IMR-90 (cell line): ENCODE results near the gene RHOT1. TPM values are rescaled to one million over a fixed set of nuclear protein-coding genes. Genes with fewer than 3 reads are reported as not detected.
"Not testable (repeated sequence)": the region's sequence is repeated elsewhere in the genome, so short reads cannot be mapped to it uniquely, and the experiment has no call there.

ENCODE experiments used
- ATAC-seq: fragments of 200-7000 bp; cut with Tn5 transposase; 2 replicates; pipeline ENCODE4 v1.9.1; 2020; ENCODE audit warnings: low read depth, mild to moderate bottlenecking, moderate library complexity
- BruUV-seq: library from RNA; stranded (reverse); fragments of 400-500 nt; replicated peaks from 2 replicates; lab custom pipeline; 2021; lab: Mats Ljungman, UMichigan
- CTCF ChIA-PET: fragments of 300-600 bp; formaldehyde crosslinking; extraction: SDS; loops from one replicate; lab custom pipeline; 2021; ENCODE audit warnings: antibody characterized with exemption; lab: Yijun Ruan, JAX
- POLR2A ChIA-PET: fragments of 300-600 bp; sonication (Branson Sonifier 250); formaldehyde crosslinking; loops from one replicate; lab custom pipeline; 2022; ENCODE audit warnings: antibody characterized with exemption; ENCODE audit not compliant: unreplicated experiment; lab: Charles Lee
- DNase-seq: peaks from one replicate; pipeline ENCODE4 v3.0.0; 2013
- H2AFZ ChIP-seq: replicated peaks from 2 replicates; pipeline ENCODE3; 2013; ENCODE audit warnings: low read length, mild to moderate bottlenecking; ENCODE audit not compliant: poor library complexity
- H2AK5ac ChIP-seq: 2 replicates; pipeline ENCODE4 v1.6.1; 2013; ENCODE audit warnings: low read depth, low read length, inconsistent platforms
- H2AK9ac ChIP-seq: replicated peaks from 2 replicates; pipeline ENCODE3; 2013; ENCODE audit warnings: mild to moderate bottlenecking, low read depth, low read length, moderate library complexity; ENCODE audit not compliant: poor library complexity
- H2BK120ac ChIP-seq: 2 replicates; pipeline ENCODE4 v1.6.1; 2013; ENCODE audit warnings: low read depth, low read length, inconsistent platforms
- H2BK15ac ChIP-seq: 3 replicates; pipeline ENCODE4 v1.6.1; 2013; ENCODE audit warnings: low read depth, low read length, inconsistent platforms
- H2BK20ac ChIP-seq: 2 replicates; pipeline ENCODE4 v1.6.1; 2013; ENCODE audit warnings: low read depth, mild to moderate bottlenecking, inconsistent platforms, low read length, moderate library complexity
- H2BK5ac ChIP-seq: 2 replicates; pipeline ENCODE4 v1.6.1; 2013; ENCODE audit warnings: mild to moderate bottlenecking, low read depth, low read length, inconsistent platforms; ENCODE audit not compliant: poor library complexity, severe bottlenecking
- H3K14ac ChIP-seq: replicated peaks from 2 replicates; pipeline ENCODE4 v1.6.1; 2013; ENCODE audit warnings: low read depth, low read length, inconsistent platforms
- H3K18ac ChIP-seq: 2 replicates; pipeline ENCODE4 v1.6.1; 2013; ENCODE audit warnings: low read depth, low read length, control low read depth
- H3K23ac ChIP-seq: 2 replicates; pipeline ENCODE4 v1.6.1; 2013; ENCODE audit warnings: low read depth, low read length, inconsistent platforms
- H3K27ac ChIP-seq: 2 replicates; pipeline ENCODE4 v1.5.1; 2013; ENCODE audit warnings: mild to moderate bottlenecking, control low read depth, low read length; ENCODE audit not compliant: insufficient read depth
- H3K27me3 ChIP-seq: 2 replicates; pipeline ENCODE4 v1.6.1; 2013; ENCODE audit warnings: low read length; ENCODE audit not compliant: control insufficient read depth, insufficient read depth
- H3K36me3 ChIP-seq: 2 replicates; pipeline ENCODE4 v1.6.1; 2013; ENCODE audit warnings: low read length, mixed read lengths; ENCODE audit not compliant: control insufficient read depth, insufficient read depth
- H3K4ac ChIP-seq: 2 replicates; pipeline ENCODE4 v1.6.1; 2013; ENCODE audit warnings: low read depth, low read length, inconsistent platforms
- H3K4me1 ChIP-seq: 2 replicates; pipeline ENCODE4 v1.6.1; 2013; ENCODE audit warnings: low read length, mixed read lengths; ENCODE audit not compliant: control insufficient read depth, insufficient read depth
- H3K4me2 ChIP-seq: 2 replicates; pipeline ENCODE4 v1.6.1; 2013; ENCODE audit warnings: low read depth, mild to moderate bottlenecking, control low read depth, low read length, moderate library complexity
- H3K4me3 ChIP-seq: 2 replicates; pipeline ENCODE4 v1.5.1; 2013; ENCODE audit warnings: low read depth, mild to moderate bottlenecking, control low read depth, low read length, moderate library complexity; ENCODE audit not compliant: insufficient read depth
- H3K56ac ChIP-seq: 2 replicates; pipeline ENCODE4 v1.6.1; 2013; ENCODE audit warnings: low read length, inconsistent platforms; ENCODE audit not compliant: insufficient read depth; ENCODE audit errors: extremely low read depth
- H3K79me1 ChIP-seq, 2 experiments: 2 replicates each; pipeline ENCODE4 v1.6.1; 2013; ENCODE audit warnings: low read length in 2 of 2, inconsistent platforms in 1 of 2, low read depth in 1 of 2
- H3K9ac ChIP-seq: 2 replicates; pipeline ENCODE4 v1.6.1; 2013; ENCODE audit warnings: low read depth, low read length, control low read depth
- H3K9me1 ChIP-seq: 2 replicates; pipeline ENCODE4 v1.6.1; 2013; ENCODE audit warnings: low read length, inconsistent platforms; ENCODE audit not compliant: insufficient read depth
- H3K9me3 ChIP-seq: 2 replicates; pipeline ENCODE4 v1.6.1; 2013; ENCODE audit warnings: low read length; ENCODE audit not compliant: control insufficient read depth, insufficient read depth
- H4K20me1 ChIP-seq: 2 replicates; pipeline ENCODE4 v1.6.1; 2013; ENCODE audit warnings: low read length, inconsistent platforms; ENCODE audit not compliant: insufficient read depth
- H4K5ac ChIP-seq: 2 replicates; pipeline ENCODE4 v1.6.1; 2013; ENCODE audit warnings: mild to moderate bottlenecking, low read depth, low read length, control low read depth
- H4K8ac ChIP-seq, 2 experiments: 2 replicates each; pipeline ENCODE4 v1.6.1; 2013; ENCODE audit warnings: low read depth in 2 of 2, low read length in 2 of 2, control low read depth in 1 of 2, inconsistent platforms in 1 of 2
- H4K91ac ChIP-seq: 2 replicates; pipeline ENCODE4 v1.6.1; 2013; ENCODE audit warnings: low read depth, low read length, inconsistent platforms; ENCODE audit not compliant: insufficient read depth
- BHLHE40 ChIP-seq: fragments of 150-350 bp; IDR thresholded peaks from 2 replicates; pipeline ENCODE4 v1.6.1; 2016; ENCODE audit warnings: mild to moderate bottlenecking, low read depth, low read length
- CHD1 ChIP-seq: IDR thresholded peaks from 2 replicates; pipeline ENCODE4 v1.6.1; 2012; ENCODE audit warnings: low read depth, low read length, improper control_type of control experiment
- MAZ ChIP-seq: IDR thresholded peaks from 2 replicates; pipeline ENCODE4 v1.6.1; 2012; ENCODE audit warnings: low read depth, mild to moderate bottlenecking, low read length, improper control_type of control experiment, moderate library complexity, borderline replicate concordance
- MXI1 ChIP-seq: IDR thresholded peaks from 2 replicates; pipeline ENCODE4 v1.6.1; 2012; ENCODE audit warnings: low read depth, mild to moderate bottlenecking, low read length, moderate library complexity, borderline replicate concordance
- POLR2A ChIP-seq: IDR thresholded peaks from 2 replicates; pipeline ENCODE4 v1.6.1; 2012; ENCODE audit warnings: mild to moderate bottlenecking, low read depth, low read length
- RCOR1 ChIP-seq: IDR thresholded peaks from 2 replicates; pipeline ENCODE4 v1.6.1; 2012; ENCODE audit warnings: mild to moderate bottlenecking, low read length, improper control_type of control experiment; ENCODE audit not compliant: insufficient replicate concordance
- SMC3 ChIP-seq: fragments of 150-350 bp; IDR thresholded peaks from 2 replicates; pipeline ENCODE4 v1.6.1; 2016; ENCODE audit warnings: low read depth, mild to moderate bottlenecking, antibody characterized with exemption, low read length, moderate library complexity
- WGBS, 2 experiments: methylation state at CpG; one replicate each; pipeline versions ENCODE4 v1.1.5 to v1.1.7; 2013; ENCODE audit warnings: missing lambda C conversion rate in 2 of 2; ENCODE audit not compliant: insufficient read length in 1 of 2; ENCODE audit errors: extremely low coverage in 2 of 2; 5-methylcytosine and 5-hydroxymethylcytosine counted together
- dilution Hi-C: fragments of 300-500 bp; cut with HindIII; formaldehyde crosslinking; loops from one replicate; pipeline ENCODE4 v1.14.3; 2018; ENCODE audit warnings: low sequenced_read_pairs; ENCODE audit not compliant: unreplicated experiment
- in situ Hi-C: fragments of 300-500 bp; cut with MboI; formaldehyde crosslinking; loops from 3 replicates; pipeline ENCODE4 v1.14.3; 2019; ENCODE audit warnings: low sequenced_read_pairs, inconsistent platforms, mixed read lengths
- intact Hi-C: fragments of 100-400 bp; cut with micrococcal nuclease; formaldehyde crosslinking; loops from 2 replicates; pipeline ENCODE4 v1.10.0; 2022
- polyA plus RNA-seq, 3 experiments: library from polyadenylated mRNA; depleted of rRNA; stranded (reverse); fragments of >200 nt; gene quantifications; 2 replicates each; pipeline ENCODE4 v1.2.3, GENCODE V29; 2012; ENCODE audit warnings: low replicate concordance in 1 of 3
- total RNA-seq: library from RNA; depleted of rRNA; stranded (reverse); fragments of >200 nt; gene quantifications from 2 replicates; pipeline ENCODE4 v1.2.3, GENCODE V29; 2012
- TF ChIP-seq, protein P1 (sequence below): fragments of 150-350 bp; IDR thresholded peaks from 2 replicates; pipeline ENCODE4 v1.6.1; 2017; ENCODE audit warnings: mild to moderate bottlenecking, antibody characterized with exemption, low read length, low read depth

Gene RHOT1
- total and polyA plus RNA-seq, 2 of the 4 experiments (the other 2 are of a cell fraction), result 27.4 to 27.6 TPM

DNA sequence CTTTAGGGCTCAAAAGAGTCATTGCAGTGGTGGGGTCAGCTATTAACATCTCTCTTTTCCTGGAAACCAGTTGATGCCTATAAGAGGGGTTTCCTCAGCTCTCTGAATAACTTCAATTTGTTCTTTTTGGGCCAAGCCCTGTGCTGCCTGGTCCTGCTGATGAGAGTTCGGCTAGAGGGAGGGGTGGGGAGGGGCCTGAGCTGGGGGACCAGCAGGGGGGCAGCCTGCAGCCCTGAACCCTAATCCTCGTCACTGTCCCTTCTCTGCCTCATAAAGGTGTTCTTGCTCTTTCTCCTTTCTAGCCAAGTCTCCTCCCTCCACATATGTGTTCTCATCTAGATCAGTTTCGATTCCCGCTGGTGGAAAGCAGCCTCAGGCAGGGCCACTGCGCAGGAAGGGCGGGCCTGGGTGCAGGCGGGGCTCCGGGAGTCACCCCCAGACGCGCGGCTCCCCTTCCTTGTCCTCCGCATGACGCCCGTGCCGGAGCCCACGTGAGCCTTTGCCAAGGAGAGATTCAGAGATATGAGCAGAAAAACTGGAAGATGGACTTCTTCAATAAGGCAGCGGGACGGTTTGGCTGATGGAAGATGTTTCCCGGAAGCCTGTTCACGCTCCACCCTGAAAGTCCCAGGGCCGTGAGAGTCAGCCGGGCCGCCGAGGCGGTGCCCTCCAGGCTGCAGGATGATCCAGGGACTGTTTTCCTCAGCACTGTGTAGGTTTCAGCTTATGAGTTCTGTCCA, 15.0 kb upstream of the RHOT1 start:
- peak overlapping the region; percentile 61 for H3K9ac ChIP-seq
- BruUV-seq, result no TSS peak

DNA sequence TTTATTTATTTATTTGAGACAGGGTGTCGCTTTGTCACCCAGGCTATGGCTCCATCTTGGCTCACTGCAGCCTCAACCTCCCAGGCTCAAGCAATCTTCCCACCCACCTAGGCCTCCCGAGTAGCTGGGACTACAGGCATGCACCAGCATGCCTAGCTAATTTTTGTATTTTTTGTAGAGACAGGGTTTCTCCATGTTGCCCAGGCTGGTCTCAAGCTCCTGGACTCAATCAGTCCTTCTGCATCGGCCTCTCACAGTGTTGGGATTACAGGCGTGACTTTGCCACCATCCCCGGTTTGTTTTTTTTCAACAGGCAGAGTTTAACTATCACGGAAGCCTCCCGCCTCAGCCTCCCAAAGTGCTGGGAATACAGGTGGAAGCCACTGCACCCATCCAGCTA, 13.8 kb upstream of the RHOT1 start:
- H4K91ac ChIP-seq, H2AK5ac ChIP-seq, POLR2A ChIA-PET, H3K27ac ChIP-seq, H3K18ac ChIP-seq, intact Hi-C loops, H3K9me3 ChIP-seq, H2BK5ac ChIP-seq, H3K4me3 ChIP-seq, H2AFZ ChIP-seq, H4K8ac ChIP-seq, H3K36me3 ChIP-seq, H4K20me1 ChIP-seq, H3K79me1 ChIP-seq, H3K27me3 ChIP-seq, in situ Hi-C loops, dilution Hi-C loops, H3K56ac ChIP-seq, H3K9me1 ChIP-seq, ATAC-seq, H2BK20ac ChIP-seq, H3K9ac ChIP-seq, BruUV-seq, H2BK120ac ChIP-seq, H2BK15ac ChIP-seq, H3K4me1 ChIP-seq, DNase-seq: not testable (repeated sequence)
- peak overlapping the region; percentile 52 for H2AK9ac ChIP-seq
- H4K5ac ChIP-seq, result peak overlapping the region; percentile 20; the same call in 1 of the 2 replicates
- CTCF ChIA-PET, result interaction anchor here (0.6 kb wide), 1 partner anchor 162 kb away, joined by 3 read pairs; no protein-coding TSS in a partner anchor
- peak overlapping the region; percentile 48; the same call in 1 of the 2 replicates for H3K14ac ChIP-seq
- 0 out of 2 replicates have a peak overlapping the region, but pooled peaks have one; percentile 31 for H3K23ac ChIP-seq
- peak overlapping the region; percentile 4; the same call in 1 of the 2 replicates for H3K4ac ChIP-seq
- 80% methylated on average over 5 of the region's 7 CpGs; no CpG with 5 or more reads in 1 of the 2 experiments for WGBS, 2 experiments
- peak overlapping the region; percentile 46; the same call in 1 of the 2 replicates for H3K4me2 ChIP-seq

More for the DNA sequence above, 15.0 kb upstream of the RHOT1 start:
- H3K27me3 ChIP-seq, result no peaks in the 10 kb centered on the region
- ChIA-PET POLR2A (interaction anchor here (0.7 kb wide), 1 partner anchor 120 kb away, joined by 4 read pairs; the partner anchor contains the start of gene LRRC37B), CTCF (no interaction called here)
- H3K4me1 ChIP-seq, result 0 out of 2 replicates have a peak, but pooled peaks cover 2% of the 10 kb centered on the region
- dilution Hi-C loops, result no loop called here
- H3K36me3 ChIP-seq, result no peaks in the 10 kb centered on the region
- peak overlapping the region; percentile 35 for H3K18ac ChIP-seq
- H4K91ac ChIP-seq, result peak overlapping the region; percentile 91
- H2BK15ac ChIP-seq, result peak overlapping the region; percentile 76; the same call in 1 of the 3 replicates
- peak overlapping the region; percentile 56 for H3K4me3 ChIP-seq
- no peak overlapping the region for H2AK5ac ChIP-seq
- peaks cover 0 to 5% of the 10 kb centered on the region in 2 experiments; a peak in 2 of 4 replicates for H3K79me1 ChIP-seq
- H3K27ac ChIP-seq, result peak overlapping the region; percentile 59
- H3K56ac ChIP-seq, result peak overlapping the region; percentile 93
- WGBS, 2 experiments, result 0% methylated on average over 7 of the region's 25 CpGs; no CpG with 5 or more reads in 1 of the 2 experiments
- H3K4me2 ChIP-seq, result peak overlapping the region; percentile 86
- H3K4ac ChIP-seq, result peak overlapping the region; percentile 99
- DNase-seq (peak; percentile 54), ATAC-seq (peak; percentile 98)
- H2BK5ac ChIP-seq, result peak overlapping the region; percentile 46
- TF ChIP-seq RCOR1, result no peak
- TF ChIP-seq BHLHE40, result peak; percentile 59; the same call in 1 of the 2 replicates
- peak; percentile 32; the same call in 1 of the 2 replicates for TF ChIP-seq MAZ
- no peak for TF ChIP-seq CHD1
- TF ChIP-seq SMC3, result no peak
- TF ChIP-seq, protein P1, sequence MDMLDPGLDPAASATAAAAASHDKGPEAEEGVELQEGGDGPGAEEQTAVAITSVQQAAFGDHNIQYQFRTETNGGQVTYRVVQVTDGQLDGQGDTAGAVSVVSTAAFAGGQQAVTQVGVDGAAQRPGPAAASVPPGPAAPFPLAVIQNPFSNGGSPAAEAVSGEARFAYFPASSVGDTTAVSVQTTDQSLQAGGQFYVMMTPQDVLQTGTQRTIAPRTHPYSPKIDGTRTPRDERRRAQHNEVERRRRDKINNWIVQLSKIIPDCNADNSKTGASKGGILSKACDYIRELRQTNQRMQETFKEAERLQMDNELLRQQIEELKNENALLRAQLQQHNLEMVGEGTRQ, result peak; percentile 68; the same call in 1 of the 2 replicates
- TF ChIP-seq MXI1, result 0 out of 2 replicates have a peak, but pooled peaks have one; percentile 47
- TF ChIP-seq POLR2A, result no peak; the same call in 1 of the 2 replicates
- H4K20me1 ChIP-seq, result no peaks in the 10 kb centered on the region
- H3K9me3 ChIP-seq, result no peaks in the 10 kb centered on the region
- peak overlapping the region; percentile 99 for H3K14ac ChIP-seq
- H2AK9ac ChIP-seq, result peak overlapping the region; percentile 95
- peak overlapping the region; percentile 94 for H2BK120ac ChIP-seq
- H3K23ac ChIP-seq, result peak overlapping the region; percentile 97; the same call in 1 of the 2 replicates
- H4K5ac ChIP-seq, result peak overlapping the region; percentile 87
- peak overlapping the region; percentile 98 for H2AFZ ChIP-seq
- intact Hi-C loops, result no loop called here
- peak overlapping the region; percentile 86 to 95 for H4K8ac ChIP-seq
- in situ Hi-C loops, result no loop called here
- H2BK20ac ChIP-seq, result peak overlapping the region; percentile 74; the same call in 1 of the 2 replicates
- peaks cover 2% of the 10 kb centered on the region; the same call in 1 of the 2 replicates for H3K9me1 ChIP-seq
